ENCODE measurements around the gene INTS15. TPM values are rescaled to one million over a fixed set of nuclear protein-coding genes. Genes with fewer than 3 reads are reported as not detected.
"Not testable (repeated sequence)": the region's sequence is repeated elsewhere in the genome, so short reads cannot be mapped to it uniquely, and the experiment has no call there.

INTS15 gene
- total RNA-seq, 1 donor from 2014 or later, result 26.2 TPM

DNA sequence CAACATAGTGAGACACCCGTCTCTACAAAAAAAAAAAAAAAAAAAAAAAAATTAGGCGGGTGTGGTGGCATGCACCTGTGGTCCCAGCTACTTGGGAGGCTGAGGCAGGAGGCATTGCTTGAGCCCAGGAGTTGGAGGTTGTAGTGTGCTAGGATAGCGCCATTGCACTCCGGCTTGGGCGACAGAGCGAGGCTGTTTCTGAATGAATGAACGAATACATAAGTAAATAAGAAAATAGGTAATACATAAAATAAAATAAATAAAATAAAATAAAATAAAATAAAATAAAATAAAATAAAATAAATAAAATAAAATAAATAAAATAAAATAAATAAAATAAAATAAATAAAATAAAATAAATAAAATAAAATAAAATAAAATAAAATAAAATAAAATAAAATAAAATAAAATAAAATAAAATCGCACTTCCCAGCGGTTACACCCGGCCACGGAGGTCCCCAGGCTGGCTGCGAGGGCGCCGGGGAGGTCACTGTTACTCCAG is 12.9 kb upstream of the INTS15 start:
- DNase-seq (ENCODE audit: low read depth), result peak; percentile 19

DNA sequence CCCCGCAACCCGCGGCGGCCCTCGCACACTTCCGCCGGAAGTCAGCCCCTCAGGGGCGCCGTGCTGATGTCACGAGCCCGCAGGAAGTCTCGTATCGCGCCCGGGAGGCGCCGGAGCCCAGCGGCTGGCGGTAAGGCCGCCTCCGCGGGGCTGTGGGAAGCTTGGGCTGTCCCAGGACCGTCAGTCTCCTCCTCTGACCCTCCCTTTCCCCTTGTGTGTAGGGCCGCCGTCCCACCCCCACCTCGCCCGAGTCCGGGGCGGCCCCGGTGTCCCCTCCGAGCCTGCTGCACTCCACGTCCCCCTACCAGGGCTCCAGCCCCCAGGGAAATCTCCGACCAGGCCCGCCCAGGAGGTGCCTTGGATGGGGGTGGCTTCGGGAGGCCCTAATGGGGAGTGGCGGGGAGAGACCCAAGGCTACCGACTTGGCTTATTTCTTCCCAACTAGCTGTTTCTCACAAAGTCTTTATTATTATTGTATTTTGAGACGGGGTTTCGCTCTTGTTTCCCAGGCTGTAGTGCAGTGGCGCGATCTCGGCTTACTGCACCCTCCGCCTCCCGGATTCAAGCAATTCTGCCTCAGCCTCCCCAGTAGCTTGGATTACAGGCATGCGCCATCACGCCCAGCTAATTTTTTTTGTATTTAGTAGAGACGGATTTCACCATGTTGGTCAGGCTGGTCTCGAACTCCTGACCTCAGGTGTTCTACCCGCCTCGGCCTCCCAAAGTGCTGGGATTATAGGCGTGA is 12.3 kb upstream of the INTS15 start, which contains the start of gene ZDHHC4:
TSS of gene ZDHHC4 (plus strand) at position 86 of the 745 bp plus-strand sequence. CDS start 3,108 bp downstream, outside the sequence.
- DNase-seq (ENCODE audit: low read depth), result peak; percentile 94

GRCh38 chr7:6578114-6579084 is 11.4 kb upstream of the INTS15 start:
- DNase-seq (ENCODE audit: low read depth), result no peak

- no peak for DNase-seq (ENCODE audit: low read depth)
Measured at GRCh38 chr7:6579446-6579845, 10.4 kb upstream of the INTS15 start.

DNA sequence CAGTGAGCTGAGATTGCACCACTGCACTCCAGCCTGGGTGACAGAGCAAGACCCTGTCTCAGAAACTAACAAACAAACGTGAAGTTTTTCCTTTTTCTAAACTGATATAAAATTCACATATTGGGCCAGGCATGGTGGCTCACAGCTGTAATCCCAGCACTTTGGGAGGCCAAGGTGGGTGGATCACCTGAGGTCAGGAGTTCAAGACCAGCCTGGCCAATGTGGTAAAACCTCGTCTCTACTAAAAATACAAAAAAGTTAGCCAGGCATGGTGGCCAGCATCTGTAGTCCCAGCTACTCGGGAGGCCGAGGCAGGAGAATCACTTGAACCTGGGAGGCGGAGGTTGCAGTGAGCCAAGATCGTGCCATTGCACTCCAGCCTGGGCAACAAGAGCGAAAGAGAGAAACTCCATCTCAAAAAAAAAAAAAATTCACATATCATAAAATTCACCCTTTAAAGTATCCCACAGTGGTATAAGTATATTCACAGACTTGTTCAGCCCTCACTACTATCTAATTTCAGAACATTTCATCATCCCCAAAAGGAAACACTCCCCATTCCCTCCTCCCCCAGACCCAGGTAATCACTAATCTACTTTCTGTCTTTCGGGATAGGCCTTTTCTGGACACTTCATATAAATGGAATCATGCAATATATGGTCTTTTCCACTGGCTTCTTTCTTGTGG is 3.9 kb upstream of the INTS15 start:
- DNase-seq (ENCODE audit: low read depth), result not testable (repeated sequence)

DNA sequence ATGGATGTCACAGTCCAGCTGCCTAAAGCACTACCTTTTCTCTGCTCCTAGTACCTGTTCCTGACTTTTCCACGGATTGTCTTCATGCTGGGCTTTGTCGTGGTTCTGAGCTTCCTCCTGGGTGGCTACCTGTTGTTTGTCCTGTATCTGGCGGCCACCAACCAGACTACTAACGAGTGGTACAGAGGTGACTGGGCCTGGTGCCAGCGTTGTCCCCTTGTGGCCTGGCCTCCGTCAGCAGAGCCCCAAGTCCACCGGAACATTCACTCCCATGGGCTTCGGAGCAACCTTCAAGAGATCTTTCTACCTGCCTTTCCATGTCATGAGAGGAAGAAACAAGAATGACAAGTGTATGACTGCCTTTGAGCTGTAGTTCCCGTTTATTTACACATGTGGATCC is 1.3 kb upstream of the INTS15 start:
- DNase-seq (ENCODE audit: low read depth), result no peak

DNA sequence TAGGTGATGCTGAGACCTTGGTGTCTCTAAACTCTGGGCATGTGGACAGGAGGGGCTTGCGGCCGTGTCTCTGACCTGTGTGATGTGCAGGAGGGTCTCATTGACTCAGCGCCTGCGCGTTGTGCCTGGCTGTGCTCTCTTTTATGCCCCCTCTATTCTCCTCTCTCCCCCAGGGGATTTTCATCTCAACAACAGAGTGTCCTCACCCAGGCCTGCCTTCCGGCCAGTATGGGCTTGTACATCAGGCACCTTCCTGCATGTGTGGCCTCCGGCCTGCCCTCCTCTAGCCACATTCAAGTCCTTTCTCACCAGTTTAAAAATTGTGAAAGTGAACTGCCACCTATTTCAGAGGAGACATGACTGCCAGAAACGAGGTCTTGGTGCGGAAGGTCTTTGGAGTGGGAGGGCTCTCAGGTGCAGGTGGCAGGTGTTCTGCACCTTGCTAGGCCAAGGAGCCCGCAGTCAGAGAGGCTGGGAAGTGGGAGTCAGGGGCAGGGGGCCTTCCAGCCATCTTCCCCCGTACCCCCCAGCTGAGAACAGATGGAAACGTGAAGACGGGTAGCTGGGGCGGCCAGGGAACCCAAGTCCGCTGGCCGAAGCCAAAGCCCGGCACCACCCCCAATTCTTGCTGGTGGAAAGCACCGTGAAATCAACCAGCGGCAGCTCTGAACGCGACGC is 531 bp upstream of the INTS15 start:
- no peak for DNase-seq (ENCODE audit: low read depth)

GRCh38 chr7:6590645-6591110 is 857 bp downstream of the INTS15 start:
- peak; percentile 57 for DNase-seq (ENCODE audit: low read depth)

- no peak for DNase-seq (ENCODE audit: low read depth)
Measured at GRCh38 chr7:6600093-6600492, 10.3 kb downstream of the INTS15 start.

- no peak for DNase-seq (ENCODE audit: low read depth)
Measured at GRCh38 chr7:6604458-6604857, 14.6 kb downstream of the INTS15 start.

DNA sequence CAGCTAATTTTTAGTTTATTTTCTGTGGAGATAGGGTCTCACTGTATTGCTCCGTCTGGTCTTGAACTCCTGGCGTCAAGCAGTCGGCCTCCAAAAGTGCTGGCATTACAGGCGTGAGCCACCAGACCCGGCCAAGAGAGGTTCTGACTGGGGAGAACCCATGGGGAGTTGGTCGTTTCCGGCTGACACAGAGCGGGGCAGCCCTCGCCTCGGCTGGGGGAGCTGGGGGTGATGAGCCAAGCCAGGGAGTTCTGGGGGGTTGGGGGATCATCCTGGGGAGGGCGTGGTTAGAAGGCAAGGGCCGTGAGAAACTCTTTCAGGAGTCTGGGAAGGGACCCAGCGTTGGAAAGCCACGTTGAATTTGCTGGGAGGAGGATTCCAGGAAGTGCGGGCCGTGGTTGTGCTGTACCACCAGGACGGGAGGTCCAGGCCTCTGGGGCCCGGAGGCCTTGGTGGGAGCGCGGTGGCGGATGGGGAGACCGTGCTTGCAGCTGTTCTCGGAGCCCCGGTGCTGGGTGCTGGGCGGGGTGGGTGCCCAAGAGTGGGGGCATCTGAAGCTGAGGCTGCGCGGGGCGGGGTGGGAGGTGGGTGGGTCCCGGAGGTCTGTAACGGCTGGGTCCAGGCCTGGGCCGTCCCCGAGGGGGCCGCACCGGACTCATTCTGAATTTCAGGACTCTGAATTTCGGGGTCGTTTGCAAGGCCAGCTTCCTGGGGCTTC is 17.2 kb downstream of the INTS15 start:
- no peak for DNase-seq (ENCODE audit: low read depth)

DNA sequence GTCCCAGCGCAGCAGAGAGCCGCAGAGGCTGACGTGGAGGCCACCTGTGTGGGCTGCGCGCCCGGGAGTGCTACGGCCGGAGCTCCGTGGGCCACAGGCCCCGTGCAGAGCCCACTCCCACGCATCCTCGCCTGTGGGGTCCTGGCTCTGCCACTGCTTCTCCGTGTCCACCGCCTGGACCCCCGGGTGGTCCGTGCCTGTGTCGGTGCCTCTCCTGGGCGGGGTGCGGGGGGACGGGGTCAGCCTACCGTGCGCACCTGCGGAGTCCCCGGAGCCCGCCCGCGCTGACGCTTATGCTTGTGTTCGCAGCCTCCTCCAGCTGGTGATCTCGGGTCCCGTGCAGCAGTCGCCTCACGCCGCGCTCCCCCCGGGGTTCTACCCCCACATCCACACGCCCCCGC is 17.8 kb downstream of the INTS15 start:
- no peak for DNase-seq (ENCODE audit: low read depth)

- no peak for DNase-seq (ENCODE audit: low read depth)
Measured at GRCh38 chr7:6608081-6608480, 18.3 kb downstream of the INTS15 start.

DNA sequence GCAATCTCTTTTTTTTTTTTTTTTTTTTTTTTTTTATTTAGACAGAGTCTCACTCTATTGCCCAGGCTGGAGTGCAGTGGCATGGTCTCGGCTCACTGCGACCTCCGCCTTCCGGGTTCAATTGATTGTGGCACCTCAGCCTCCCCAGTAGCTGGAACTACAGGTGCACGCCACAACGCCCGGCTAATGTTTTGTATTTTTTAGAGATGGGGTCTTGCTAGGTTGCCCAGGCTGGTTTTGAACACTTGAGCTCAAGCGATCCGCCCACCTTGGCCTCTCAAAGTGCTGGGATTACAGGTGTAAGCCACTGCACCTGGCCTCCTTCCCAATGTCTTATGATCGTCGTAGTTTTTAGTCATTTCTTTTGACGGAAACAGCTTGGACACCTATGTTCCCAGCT is 19.0 kb downstream of the INTS15 start:
- DNase-seq (ENCODE audit: low read depth), result no peak

DNA sequence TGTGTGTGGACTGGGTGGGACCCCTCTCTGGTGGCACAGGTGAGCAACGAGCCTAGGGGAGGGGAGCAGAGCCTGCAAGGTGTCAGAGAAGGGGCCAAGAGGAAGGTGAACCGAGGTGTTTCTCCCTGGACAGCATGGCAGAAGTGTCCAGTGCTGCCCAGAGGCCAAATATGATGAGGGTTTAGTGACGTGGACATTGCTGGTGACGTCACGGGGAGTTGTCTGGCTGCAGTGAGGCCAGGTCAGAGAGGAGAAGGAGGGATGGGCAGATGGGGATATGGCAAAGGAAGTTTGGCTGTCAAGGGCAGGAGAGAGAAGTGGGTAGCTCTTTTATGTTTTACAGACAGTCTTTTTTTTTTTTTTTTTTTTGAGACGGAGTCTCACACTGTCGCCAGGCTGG is 23.0 kb downstream of the INTS15 start:
- no peak for DNase-seq (ENCODE audit: low read depth)

- DNase-seq (ENCODE audit: low read depth), result no peak
Measured at GRCh38 chr7:6613706-6614105, 23.9 kb downstream of the INTS15 start.

- no peak for DNase-seq (ENCODE audit: low read depth)
Measured at GRCh38 chr7:6614953-6615722, 25.3 kb downstream of the INTS15 start, which contains the start of gene ZNF853. Gene ZNF853, plus strand, starts transcription at chr7:6615610. Its CDS starts 565 bp downstream, at chr7:6616175.

DNA sequence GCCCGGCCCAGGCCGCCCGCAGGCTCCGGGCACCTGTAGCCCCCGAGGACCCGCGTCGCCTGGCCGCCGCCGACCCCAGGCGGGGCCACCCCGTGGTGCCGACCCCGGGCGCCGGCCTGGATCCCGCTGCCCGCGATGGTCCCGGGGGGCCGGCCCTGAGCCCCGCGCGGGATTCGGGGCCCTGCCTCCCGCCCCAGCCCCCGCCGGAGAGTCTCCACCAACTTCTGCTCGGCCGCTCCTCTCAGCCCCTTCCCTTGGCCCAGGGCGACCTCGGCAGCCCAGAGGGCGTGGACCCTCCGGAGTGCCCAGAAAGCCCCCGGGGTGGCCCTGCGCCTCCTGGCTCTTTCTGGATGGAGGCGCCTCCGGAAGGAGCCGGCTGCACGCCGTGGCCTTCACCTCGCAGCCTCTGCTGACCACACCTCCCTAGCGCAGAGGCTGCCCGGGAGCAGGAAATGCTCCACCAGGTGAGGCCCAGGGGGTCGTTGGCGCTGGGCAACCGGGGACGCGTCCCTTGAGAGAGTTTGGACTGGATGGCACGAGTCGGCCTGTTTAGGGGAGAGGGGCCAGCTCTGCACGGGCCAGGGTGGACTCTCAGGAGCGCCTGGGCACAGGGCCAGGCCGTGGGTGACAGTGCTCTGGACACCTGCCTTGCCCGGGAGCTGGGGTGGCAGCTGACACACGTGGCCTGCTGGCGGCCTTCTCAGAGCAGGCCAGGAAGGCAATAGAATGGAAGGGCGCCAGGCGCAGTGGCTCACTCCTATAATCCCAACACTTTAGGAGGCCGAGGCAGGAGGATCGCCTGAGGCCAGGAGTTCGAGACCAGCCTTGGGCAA is 26.1 kb downstream of the INTS15 start:
- DNase-seq (ENCODE audit: low read depth), result peak; percentile 13
